Vagina (tissue), 2 donors: ENCODE data around the gene ZFP64.

Experiments used
- CTCF ChIP-seq, 3 experiments: fragments of 450-650 bp in 2 of 3; fragments of 200-600 bp in 1 of 3; sonication (generic) in 1 of 3; IDR thresholded peaks; one replicate each; pipeline ENCODE4 v1.5.1; 2017 to 2019; ENCODE audit warnings: antibody characterized with exemption in 3 of 3, mild to moderate bottlenecking in 2 of 3, moderate library complexity in 2 of 3
- POLR2A ChIP-seq, 2 donors: fragments of 450-650 bp; IDR thresholded peaks; one replicate each; pipeline ENCODE4 v1.6.1; 2017; ENCODE audit warnings: antibody characterized with exemption in 2 of 2, mild to moderate bottlenecking in 2 of 2, moderate library complexity in 2 of 2
- POLR2AphosphoS5 ChIP-seq, 2 donors: sonication (generic); formaldehyde crosslinking; IDR thresholded peaks; one replicate each; pipeline ENCODE4 v1.9.0; 2017; ENCODE audit warnings: antibody characterized with exemption in 2 of 2, mild to moderate bottlenecking in 2 of 2, low read depth in 1 of 2; ENCODE audit not compliant: insufficient read depth in 1 of 2

GRCh38 chr20:52213995-52214394 is 22.4 kb upstream of the ZFP64 start:
- no peak for TF ChIP-seq CTCF (IDR thresholded peaks at IDR 0.05)
- TF ChIP-seq POLR2AphosphoS5 (IDR thresholded peaks at IDR 0.05; ENCODE audit: insufficient read depth in 1 of 2, low read depth in 1 of 2), result no peak
- no peak for TF ChIP-seq POLR2A (IDR thresholded peaks at IDR 0.05)
